Endodermal cell (in vitro differentiated cells): ENCODE data around the gene BHLHA15. TPM values are rescaled to one million over a fixed set of nuclear protein-coding genes. Genes with fewer than 3 reads are reported as not detected.
"Not testable (repeated sequence)": the region's sequence is repeated elsewhere in the genome, so short reads cannot be mapped to it uniquely, and the experiment has no call there.

Experiments
- DNase-seq: peaks from one replicate; pipeline ENCODE4 v3.0.0-alpha.2; 2017
- H3K27ac ChIP-seq: 2 replicates; pipeline ENCODE4 v1.5.1; 2013; ENCODE audit warnings: mild to moderate bottlenecking, low read depth, low read length, moderate library complexity
- H3K27me3 ChIP-seq: 2 replicates; pipeline ENCODE4 v1.6.1; 2013; ENCODE audit warnings: mild to moderate bottlenecking, low read length, moderate library complexity; ENCODE audit not compliant: insufficient read depth, control insufficient read depth, poor library complexity, severe bottlenecking
- H3K36me3 ChIP-seq: 2 replicates; pipeline ENCODE4 v1.7.0; 2013; ENCODE audit warnings: mild to moderate bottlenecking, low read length, moderate library complexity; ENCODE audit not compliant: control insufficient read depth, insufficient read depth
- H3K4me1 ChIP-seq: one replicate; pipeline ENCODE4 v1.7.0; 2013; ENCODE audit warnings: low read length; ENCODE audit not compliant: control insufficient read depth, insufficient read depth
- H3K4me3 ChIP-seq: 2 replicates; pipeline ENCODE4 v1.5.1; 2013; ENCODE audit warnings: mild to moderate bottlenecking, low read length, moderate library complexity
- H3K9ac ChIP-seq: 2 replicates; pipeline ENCODE4 v1.6.1; 2013; ENCODE audit warnings: mild to moderate bottlenecking, low read length, moderate library complexity; ENCODE audit not compliant: poor library complexity, severe bottlenecking; ENCODE audit errors: extremely low read depth
- H3K9me3 ChIP-seq: 2 replicates; pipeline ENCODE4 v1.6.1; 2013; ENCODE audit warnings: mild to moderate bottlenecking, low read length, moderate library complexity; ENCODE audit not compliant: control insufficient read depth
- H3K27ac Mint-ChIP-seq: 2 replicates; pipeline ENCODE4 v1.8.0; 2020; ENCODE audit warnings: mixed read lengths
- H3K27me3 Mint-ChIP-seq: 2 replicates; pipeline ENCODE4 v1.8.0; 2021; ENCODE audit warnings: mild to moderate bottlenecking, mixed read lengths; ENCODE audit not compliant: insufficient read depth
- H3K36me3 Mint-ChIP-seq: 2 replicates; pipeline ENCODE4 v1.8.0; 2020; ENCODE audit warnings: low read depth, mixed read lengths
- H3K4me1 Mint-ChIP-seq: 2 replicates; pipeline ENCODE4 v1.8.0; 2020; ENCODE audit warnings: mixed read lengths
- H3K4me3 Mint-ChIP-seq: 2 replicates; pipeline ENCODE4 v1.8.0; 2020; ENCODE audit warnings: mild to moderate bottlenecking, moderate library complexity, mixed read lengths
- H3K9me3 Mint-ChIP-seq: 2 replicates; pipeline ENCODE4 v1.8.0; 2020; ENCODE audit warnings: mild to moderate bottlenecking, mixed read lengths
- CTCF ChIP-seq: fragments of 200-600 bp; sonication (generic); conservative IDR thresholded peaks from 2 replicates; pipeline ENCODE4 v1.5.0; 2021; ENCODE audit warnings: antibody characterized with exemption, mild to moderate bottlenecking
- WGBS, 2 experiments: methylation state at CpG; one replicate each; pipeline versions ENCODE4 v1.1.5 to v1.1.7; 2013; ENCODE audit warnings: missing lambda C conversion rate in 2 of 2, mixed read lengths in 1 of 2; ENCODE audit not compliant: insufficient coverage in 1 of 2, insufficient read length in 1 of 2; 5-methylcytosine and 5-hydroxymethylcytosine counted together
- total RNA-seq, 2 donors: library from RNA; stranded (reverse); fragmentation: NEBNext Ultra II Directional in 1 of 2; extraction: Animal tissue kit (Norgen Biotek cat#: 25700) in 1 of 2; gene quantifications; 2 replicates in 1 of 2; 3 replicates in 1 of 2; pipeline ENCODE4 v1.2.1, GENCODE V29; 2021

The BHLHA15 gene
- total RNA-seq, 2 donors from 2014 or later = 0.86 to 0.95 TPM

- Histone ChIP-seq H3K4me1 (no peaks in the 10 kb centered on the region), H3K9ac (no peak overlapping the region), H3K4me3 (no peak overlapping the region), H3K27me3 (no peaks in the 10 kb centered on the region), H3K27ac (no peak overlapping the region), H3K9me3 (no peaks in the 10 kb centered on the region), H3K36me3 (no peaks in the 10 kb centered on the region)
- H3K27ac Mint-ChIP-seq = peak overlapping the region; percentile 70
- no peaks in the 10 kb centered on the region for H3K9me3 Mint-ChIP-seq
- DNase-seq = no peak
- H3K36me3 Mint-ChIP-seq = no peaks in the 10 kb centered on the region
- H3K4me3 Mint-ChIP-seq = no peak overlapping the region
- 94 to 96% methylated on average over 15 to 32 of the region's 32 CpGs for WGBS, 2 experiments
- H3K27me3 Mint-ChIP-seq = no peaks in the 10 kb centered on the region
- TF ChIP-seq CTCF = no peak
- H3K4me1 Mint-ChIP-seq = no peaks in the 10 kb centered on the region
Measured at GRCh38 chr7:98215561-98216495, 4.6 kb downstream of the BHLHA15 start.

- Mint-ChIP-seq H3K27ac (no peak overlapping the region), H3K27me3 (no peaks in the 10 kb centered on the region), H3K4me3 (no peak overlapping the region), H3K36me3 (peaks cover 4% of the 10 kb centered on the region), H3K4me1 (no peaks in the 10 kb centered on the region), H3K9me3 (no peaks in the 10 kb centered on the region)
- no peak for TF ChIP-seq CTCF
- H3K9ac ChIP-seq = no peak overlapping the region
- no peaks in the 10 kb centered on the region for H3K4me1 ChIP-seq
- H3K9me3 ChIP-seq = no peaks in the 10 kb centered on the region
- H3K27ac ChIP-seq = no peak overlapping the region
- DNase-seq = no peak
- no peaks in the 10 kb centered on the region for H3K36me3 ChIP-seq
- H3K27me3 ChIP-seq = no peaks in the 10 kb centered on the region
- WGBS, 2 experiments = 93 to 94% methylated on average over 18 to 24 of the region's 24 CpGs
- H3K4me3 ChIP-seq = no peak overlapping the region
Measured at GRCh38 chr7:98216941-98217622, 5.8 kb downstream of the BHLHA15 start.

- whole genome bisulfite sequencing, 2 experiments = 94 to 95% methylated on average over 6 to 41 of the region's 41 CpGs
- Mint-ChIP-seq H3K4me1 (no peaks in the 10 kb centered on the region), H3K27ac (no peak overlapping the region), H3K27me3 (no peaks in the 10 kb centered on the region), H3K4me3 (no peak overlapping the region), H3K9me3 (no peaks in the 10 kb centered on the region), H3K36me3 (peaks cover 4% of the 10 kb centered on the region)
- H3K27me3 ChIP-seq = no peaks in the 10 kb centered on the region
- DNase-seq = no peak
- no peaks in the 10 kb centered on the region for H3K4me1 ChIP-seq
- no peaks in the 10 kb centered on the region for H3K9me3 ChIP-seq
- H3K9ac ChIP-seq = no peak overlapping the region
- H3K4me3 ChIP-seq = no peak overlapping the region
- H3K36me3 ChIP-seq = no peaks in the 10 kb centered on the region
- peak overlapping the region; percentile 10 for H3K27ac ChIP-seq
- TF ChIP-seq CTCF = no peak
Measured at GRCh38 chr7:98217623-98218582, 6.7 kb downstream of the BHLHA15 start.

- 84 to 94% methylated on average over 3 to 6 of the region's 6 CpGs for WGBS, 2 experiments
- not testable (repeated sequence) for H3K4me1 Mint-ChIP-seq, H3K9me3 ChIP-seq, H3K4me1 ChIP-seq, H3K27me3 ChIP-seq, DNase-seq, H3K27me3 Mint-ChIP-seq, H3K4me3 Mint-ChIP-seq, H3K9ac ChIP-seq, H3K9me3 Mint-ChIP-seq, H3K36me3 ChIP-seq, H3K4me3 ChIP-seq, H3K27ac Mint-ChIP-seq, H3K27ac ChIP-seq, H3K36me3 Mint-ChIP-seq
Measured at GRCh38 chr7:98219382-98219781, 8.1 kb downstream of the BHLHA15 start.
